NCI-H2227 (cell line): ENCODE measurements around the gene SMIM7.
"Not testable (repeated sequence)": the region's sequence is repeated elsewhere in the genome, so short reads cannot be mapped to it uniquely, and the experiment has no call there.

Experiments
- DNase-seq: peaks from one replicate; lab custom pipeline; 2025; ENCODE audit not compliant: unreplicated experiment; lab: John Stamatoyannopoulos, UW

Gene SMIM7

GRCh38 chr19:16655727-16656126 is 4.2 kb downstream of the SMIM7 start:
- DNase-seq: no peak

DNA sequence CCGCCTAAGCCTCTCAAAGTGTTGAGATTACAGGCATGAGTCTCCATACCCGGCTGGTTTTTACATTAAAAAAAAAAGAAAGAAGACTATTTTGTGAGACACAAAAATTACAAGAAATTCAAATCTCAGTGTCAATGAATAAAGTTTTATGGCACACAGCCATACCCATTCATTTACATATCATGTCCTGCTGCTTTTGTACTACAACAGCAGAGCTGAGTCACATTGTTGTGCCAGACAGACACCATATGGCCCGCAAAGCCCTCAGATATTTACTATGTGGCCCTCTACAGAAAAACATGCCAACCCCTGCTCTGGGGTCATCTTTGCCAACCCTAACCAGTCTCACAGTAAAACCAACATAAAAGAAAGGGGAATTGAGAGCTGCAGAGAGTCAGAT is 5.3 kb downstream of the SMIM7 start:
- DNase-seq: no peak

GRCh38 chr19:16654140-16654539 is 5.8 kb downstream of the SMIM7 start:
- DNase-seq: no peak

DNA sequence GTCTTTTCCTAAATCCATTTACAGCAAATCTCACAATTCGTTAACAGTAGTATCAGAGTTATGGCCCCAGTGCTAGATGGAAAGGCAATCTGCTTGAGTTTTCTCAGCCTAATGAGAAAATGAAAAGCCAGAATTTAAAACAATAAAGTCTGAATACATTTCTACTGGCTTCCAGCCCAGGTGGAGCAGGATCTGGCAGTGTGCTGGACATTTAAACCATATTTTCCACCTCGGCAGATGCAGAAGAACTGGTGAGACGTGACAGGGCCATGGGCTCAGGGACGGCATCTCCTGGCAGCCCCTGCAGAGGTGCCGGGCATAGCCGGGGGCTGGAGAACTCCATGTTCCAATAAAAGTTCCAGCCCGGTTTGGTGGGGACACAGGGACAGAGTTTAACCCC is 7.1 kb downstream of the SMIM7 start:
- DNase-seq: no peak

DNA sequence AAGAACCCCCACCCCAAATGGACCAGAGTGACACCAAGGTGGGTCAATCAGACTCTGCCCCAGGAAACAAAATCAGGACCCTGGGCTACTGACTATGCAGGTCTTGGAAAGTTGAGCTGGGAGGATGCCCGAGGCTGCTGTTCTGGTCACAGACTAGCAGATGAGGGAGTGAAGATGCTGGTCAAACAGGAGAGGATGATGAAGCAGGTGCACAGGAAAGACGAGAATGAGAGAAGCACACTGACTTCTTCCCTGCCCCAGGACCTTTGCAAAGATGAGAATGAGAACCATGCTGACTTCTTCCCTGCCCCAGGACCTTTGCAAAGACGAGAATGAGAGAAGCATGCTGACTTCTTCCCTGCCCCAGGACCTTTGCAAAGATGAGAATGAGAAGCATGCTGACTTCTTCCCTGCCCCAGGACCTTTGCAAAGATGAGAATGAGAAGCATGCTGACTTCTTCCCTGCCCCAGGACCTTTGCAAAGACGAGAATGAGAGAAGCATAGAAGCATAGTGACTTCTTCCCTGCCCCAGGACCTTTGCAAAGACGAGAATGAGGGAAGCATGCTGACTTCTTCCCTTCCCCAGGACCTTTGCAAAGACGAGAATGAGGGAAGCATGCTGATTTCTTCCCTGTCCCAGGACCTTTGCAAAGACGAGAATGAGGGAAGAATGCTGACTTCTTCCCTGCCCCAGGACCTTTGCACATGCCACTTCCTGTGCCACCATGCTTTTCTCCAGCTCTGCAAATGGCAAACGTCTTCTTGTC is 8.3 kb downstream of the SMIM7 start:
- DNase-seq: not testable (repeated sequence)

DNA sequence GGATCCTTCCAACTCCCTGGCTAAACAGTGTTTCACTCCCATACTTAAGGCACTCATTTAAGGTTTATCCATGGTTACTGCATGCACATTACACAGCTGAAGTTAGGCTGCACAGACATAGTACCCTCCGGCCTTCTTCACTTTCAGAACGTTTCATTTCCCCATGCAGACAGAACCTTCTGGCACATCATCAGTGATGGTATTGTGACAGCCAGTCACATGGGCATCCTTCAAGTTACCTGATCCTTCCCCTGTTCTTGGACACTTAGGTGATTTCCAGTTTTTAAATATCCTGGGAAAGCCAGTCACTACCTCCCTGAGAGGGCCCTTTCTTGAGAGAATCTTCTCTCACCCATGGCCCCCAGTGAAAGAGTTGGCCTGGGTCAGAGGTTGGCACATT is 9.1 kb downstream of the SMIM7 start:
- DNase-seq: no peak

DNA sequence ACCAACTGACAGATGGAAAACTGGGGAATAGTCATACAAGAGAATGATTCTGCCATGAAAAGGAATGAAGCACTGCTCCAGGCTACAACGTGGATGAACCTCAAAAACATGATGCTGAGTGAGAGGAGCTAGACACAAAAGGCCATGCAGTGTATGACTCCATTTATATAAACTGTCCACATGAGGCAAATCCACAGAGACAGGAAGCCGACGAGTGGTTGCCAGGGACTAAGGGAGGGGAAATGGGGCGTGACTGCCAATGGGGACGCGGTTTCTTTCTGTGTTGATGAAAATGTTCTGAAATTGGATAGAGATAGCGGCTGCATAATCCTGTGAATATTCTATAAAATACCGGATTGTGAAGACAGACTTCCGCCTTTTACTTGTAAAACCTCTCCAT is 10.2 kb downstream of the SMIM7 start:
- no peak for DNase-seq

DNA sequence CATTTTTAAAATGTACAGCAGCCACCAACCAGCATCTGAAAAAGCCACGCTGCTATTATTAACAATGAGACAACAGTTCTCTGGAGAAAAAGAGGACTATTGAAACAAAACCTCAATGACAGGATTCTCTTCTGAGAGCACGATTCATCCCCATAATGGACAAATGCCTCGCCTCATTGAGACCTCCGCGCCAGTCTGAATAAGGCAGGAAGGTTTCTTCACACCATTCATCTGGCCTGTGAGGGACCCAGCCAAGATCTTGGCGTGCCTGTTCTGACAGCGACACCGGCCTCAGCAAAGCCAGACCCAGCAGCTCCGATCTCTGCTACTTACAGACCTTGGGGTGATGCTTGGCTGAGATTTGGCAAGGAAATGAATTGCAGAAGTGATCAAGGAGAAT is 14.8 kb downstream of the SMIM7 start:
- DNase-seq: no peak

GRCh38 chr19:16641695-16642094 is 18.2 kb downstream of the SMIM7 start:
- DNase-seq: no peak

- DNase-seq: no peak
Observed at GRCh38 chr19:16640951-16641350, 19.0 kb downstream of the SMIM7 start.

DNA sequence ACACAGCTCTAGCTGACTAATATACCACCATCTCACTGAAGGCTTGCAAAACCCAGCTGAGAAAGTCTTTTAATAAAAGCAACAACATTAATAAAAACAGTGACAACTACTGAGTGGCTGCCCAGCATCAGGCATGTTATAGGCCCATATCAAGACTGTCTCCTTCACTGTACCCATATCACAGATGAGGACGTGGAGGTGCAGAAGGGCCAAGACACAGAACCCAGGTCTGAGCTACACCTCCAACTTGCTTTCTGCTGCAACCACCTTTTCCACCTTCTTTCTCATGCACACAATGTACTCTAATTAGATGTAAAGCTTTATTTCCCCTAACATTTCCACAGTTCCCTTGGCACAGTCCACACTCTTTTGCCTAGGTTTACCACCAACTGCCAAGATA is 21.3 kb downstream of the SMIM7 start:
- no peak for DNase-seq

DNA sequence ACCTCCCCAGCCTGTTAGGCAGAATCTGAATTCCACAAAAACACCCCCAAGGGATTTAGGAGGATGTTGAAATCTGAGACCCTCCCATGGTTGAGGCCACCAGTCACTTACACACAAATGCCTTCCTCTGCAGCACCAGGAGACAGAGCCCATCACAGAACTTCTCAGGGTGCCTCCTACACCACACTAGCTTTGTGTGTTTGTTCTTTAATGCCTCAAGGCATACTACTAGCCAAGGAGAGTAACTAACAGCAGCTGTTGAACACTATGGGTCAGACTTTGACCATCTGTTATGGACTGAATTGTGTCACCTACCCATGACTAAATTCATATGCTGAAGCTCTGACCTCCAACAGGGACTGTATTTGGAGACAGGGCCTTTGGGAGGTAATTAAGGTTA is 22.4 kb downstream of the SMIM7 start:
- DNase-seq: no peak

DNA sequence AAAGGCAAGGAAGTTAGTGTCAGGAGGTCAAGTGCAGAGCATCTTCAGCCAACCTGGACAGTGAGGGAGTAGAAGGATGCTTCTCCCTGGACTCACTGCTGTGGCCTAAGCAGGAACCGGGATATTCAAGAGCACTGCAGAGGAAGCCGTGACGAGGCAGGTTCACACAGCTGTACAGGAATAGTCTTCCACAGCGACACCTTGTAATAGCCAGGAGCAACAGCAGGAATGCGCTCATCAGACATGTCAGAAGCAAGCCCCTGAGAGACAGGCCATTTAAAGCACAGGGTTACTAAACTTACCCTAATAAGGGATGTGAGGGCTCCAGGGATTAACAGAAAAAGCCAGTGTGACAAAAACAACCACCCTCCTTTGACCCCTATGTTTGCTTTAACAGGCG is 28.5 kb downstream of the SMIM7 start:
- no peak for DNase-seq

GRCh38 chr19:16628984-16629691 is 30.8 kb downstream of the SMIM7 start:
- DNase-seq: peak; percentile 24

DNA sequence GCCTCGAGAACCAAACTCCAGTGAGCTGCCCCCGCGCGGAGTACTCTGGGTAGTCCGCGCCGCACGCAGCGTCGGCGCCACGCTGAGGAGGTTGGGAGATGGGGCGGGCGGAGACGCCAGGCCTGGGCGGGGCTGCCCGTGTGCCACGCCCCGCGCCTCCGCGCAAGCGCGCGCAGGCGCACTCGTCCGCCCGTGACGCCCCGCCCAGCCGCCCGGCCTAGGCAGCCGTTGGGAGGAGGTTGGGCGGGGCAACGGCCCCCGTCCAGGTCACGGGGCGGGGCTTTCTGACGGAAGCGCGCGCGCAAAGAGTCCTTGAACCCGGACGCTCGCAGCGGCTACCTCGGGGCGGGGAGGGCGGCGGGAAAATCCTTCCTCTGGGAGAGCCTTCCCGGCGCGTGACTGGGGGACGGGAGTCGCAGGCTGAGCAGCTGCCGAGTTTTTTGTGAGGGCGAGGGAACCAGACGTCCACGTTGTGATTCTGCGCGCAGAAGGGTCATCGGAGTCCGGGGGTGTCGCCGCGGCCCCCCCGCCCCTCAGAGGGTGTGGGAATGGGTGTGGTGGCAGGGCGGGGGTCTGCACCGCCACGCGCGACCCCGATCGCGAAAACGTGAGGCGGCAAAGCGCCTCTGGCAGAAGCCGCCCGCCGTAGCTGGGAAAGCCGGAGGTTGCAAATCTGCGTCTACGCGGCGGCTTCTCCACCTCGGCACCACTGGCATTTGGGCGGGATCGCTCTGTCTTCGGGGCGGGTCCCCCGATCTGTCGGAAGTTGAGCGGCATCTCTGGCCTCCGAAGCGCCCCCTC is 31.6 kb downstream of the SMIM7 start, which contains the start of gene MED26:
MED26 (minus strand) TSS at position 22 of the 801 bp plus-strand sequence. CDS start 261 bp downstream, outside the sequence.
- peak; percentile 99 for DNase-seq

DNA sequence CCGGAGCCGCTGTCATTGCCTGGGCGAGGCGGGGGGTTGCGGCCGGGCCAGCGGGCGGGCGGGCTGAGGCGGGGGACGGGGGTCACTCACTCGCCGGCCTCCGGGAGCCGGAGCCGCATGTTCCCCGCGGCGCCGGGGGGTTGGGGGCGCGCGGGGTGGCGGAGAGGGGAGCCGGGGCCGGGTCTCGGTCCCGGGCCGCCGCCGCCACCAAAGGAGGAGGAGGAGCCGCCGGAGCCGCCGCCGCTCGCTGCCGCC is 32.1 kb downstream of the SMIM7 start:
- no peak for DNase-seq

DNA sequence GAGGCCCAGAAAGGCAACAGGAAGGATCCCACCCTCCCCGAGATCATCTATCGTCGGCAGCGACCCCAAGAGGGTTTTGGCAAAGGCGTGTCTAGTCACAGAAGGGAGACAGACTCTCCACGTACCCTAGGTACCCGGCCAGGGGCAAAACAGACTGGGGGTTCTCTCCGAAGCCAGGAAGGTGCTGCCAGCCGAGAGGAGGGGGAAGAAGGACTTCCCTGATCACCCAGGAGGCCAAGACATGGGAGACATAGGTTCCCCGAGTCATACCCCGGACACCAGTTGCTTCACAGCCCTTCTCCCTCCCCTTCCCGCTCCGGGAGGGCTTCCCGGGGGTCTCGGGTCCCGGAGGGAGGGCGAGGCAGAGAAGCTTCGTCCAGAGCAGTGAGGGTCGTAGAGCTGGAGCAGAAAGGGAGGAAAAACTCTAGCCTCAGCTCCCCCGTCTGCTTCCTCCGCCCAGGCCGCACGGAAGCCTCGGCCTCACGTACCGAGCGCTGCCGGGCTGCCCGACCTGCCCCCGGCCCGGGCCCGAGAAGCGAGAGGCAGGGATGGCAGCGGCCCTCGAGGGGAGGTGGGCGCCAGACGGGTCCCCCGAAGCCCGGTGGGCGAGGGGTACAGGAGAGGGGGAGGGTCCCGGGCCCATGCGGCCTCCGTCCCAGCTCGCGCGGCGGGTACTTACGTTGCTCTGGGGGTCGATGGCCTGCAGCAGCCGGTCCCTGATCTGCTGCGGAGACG is 32.6 kb downstream of the SMIM7 start:
- no peak for DNase-seq

DNA sequence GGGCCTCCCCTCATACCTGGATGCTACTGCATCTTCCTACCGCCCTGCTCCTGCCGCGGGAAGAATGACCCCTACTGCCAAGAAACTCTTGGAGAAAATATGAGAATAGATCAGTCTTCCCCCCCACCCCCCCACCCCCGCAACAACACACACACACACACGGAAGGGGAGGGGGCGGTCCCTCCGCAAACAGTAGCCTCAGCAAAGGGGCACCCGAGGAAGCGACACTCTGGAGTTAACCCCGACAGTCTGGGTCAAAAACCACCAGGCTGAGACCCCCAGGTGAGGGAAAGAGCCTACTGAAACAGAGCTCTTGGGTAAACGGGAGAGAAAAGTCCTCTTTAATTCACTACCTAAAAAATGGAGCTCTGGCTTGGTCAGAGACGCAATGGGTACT is 33.1 kb downstream of the SMIM7 start:
- DNase-seq: no peak

DNA sequence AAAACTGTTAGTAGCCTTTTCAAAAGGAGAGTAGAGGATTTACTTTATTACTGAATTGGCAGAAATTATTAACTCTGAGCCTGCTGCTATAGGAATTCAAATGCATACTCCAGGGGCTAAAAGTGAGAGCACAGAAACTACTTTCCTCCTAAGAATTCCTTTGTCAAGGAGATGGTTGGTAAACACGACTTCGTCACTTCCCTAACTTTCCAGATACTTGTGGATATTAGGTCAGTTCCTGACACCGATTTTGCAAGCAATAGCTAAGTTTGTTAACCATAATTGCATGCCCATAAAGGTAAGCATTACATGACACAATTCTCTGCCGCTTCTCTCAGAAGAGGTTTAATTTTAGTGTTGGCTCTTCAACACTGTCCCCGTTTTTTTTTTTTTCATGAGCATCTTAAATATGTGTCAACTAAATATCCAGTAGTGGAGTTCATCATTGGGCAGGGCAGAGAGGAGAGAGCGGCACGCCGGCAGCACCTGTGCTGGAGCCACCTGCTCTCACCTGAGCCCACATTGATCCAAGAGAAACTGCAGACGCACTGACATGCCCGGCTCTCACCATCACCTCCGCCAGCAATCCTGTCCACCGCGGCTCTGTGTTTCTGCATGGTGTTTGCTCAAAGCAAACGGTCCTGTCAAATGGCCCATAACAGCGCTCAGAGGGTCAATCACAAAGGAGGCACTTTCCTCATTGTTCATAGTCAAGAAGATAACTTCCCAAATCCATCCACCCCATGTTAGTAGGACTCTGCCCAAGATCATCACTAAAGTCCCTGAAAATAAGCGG is 34.6 kb downstream of the SMIM7 start:
- DNase-seq: no peak

- no peak for DNase-seq
Observed at GRCh38 chr19:16624236-16624635, 35.7 kb downstream of the SMIM7 start.

GRCh38 chr19:16623576-16623975 is 36.4 kb downstream of the SMIM7 start:
- no peak for DNase-seq
